Heart left ventricle (tissue), 13 donors: ENCODE results near the gene SH3RF2.

Experiments used
- CTCF ChIP-seq, 12 donors: fragments of 200-600 bp; sonication (generic) in 4 of 12; IDR thresholded peaks; one replicate each; pipeline versions ENCODE4 v1.5.0 to v1.8.0; 2018 to 2022; ENCODE audit warnings: antibody characterized with exemption in 12 of 12, mild to moderate bottlenecking in 5 of 12
- POLR2A ChIP-seq, 2 donors: fragments of 450-650 bp; IDR thresholded peaks; one replicate each; pipeline ENCODE4 v1.6.1; 2017; ENCODE audit warnings: antibody characterized with exemption in 2 of 2, mild to moderate bottlenecking in 2 of 2, moderate library complexity in 2 of 2
- donor health status: ischemic (EF 13 %, LVEDD 7.1; RV severe dilation, severe dysfunction).
- donor health status: DM: no; HTN: yes; CAD: no.
- donor health status: DM: no; HTN: no; CAD: no.
- donor health status: ischemic (EF 25% LVEDD 6.9; RV normal size, moderate dysfunction).
- donor health status: ischemic (EF 25% LVEDD 5.7; RV mildly dilated, moderate dysfunction).
- donor health status: ischemic (EF 35%, LVEDD 5.7; RV mildly dilated, moderate dysfunction).
- donor health status: nonischemic (EF 11% LVEDD 7.7; RV severe dilation, severe dysfunction).
- donor health status: DM: yes; HTN: yes; CAD: no.
- donor health status: PGD.
- donor health status: ischemic (EF 29% LVEDD 5.4; RV normal size, mild dysfunction).
- donor health status: nonischemic (EF 23%, LVEDD 6.1; RV moderate dilation, normal function).

GRCh38 chr5:145946112-145946861 lies 9.9 kb downstream of the SH3RF2 start:
- no peak for TF ChIP-seq CTCF (IDR thresholded peaks at IDR 0.05)
- no peak for TF ChIP-seq POLR2A (IDR thresholded peaks at IDR 0.05)
